GM12878 (cell line): ENCODE results near the gene NOVA2. TPM values are rescaled to one million over a fixed set of nuclear protein-coding genes. Genes with fewer than 3 reads are reported as not detected.

Source experiments
- ATAC-seq: fragments of 200-7000 bp; cut with Tn5 transposase; 3 replicates; pipeline ENCODE4 v1.9.1; 2020; ENCODE audit warnings: mild to moderate bottlenecking, moderate library complexity
- BruUV-seq: library from RNA; stranded (reverse); fragments of 400-500 nt; replicated peaks from 2 replicates; lab custom pipeline; 2021; lab: Mats Ljungman, UMichigan
- CTCF ChIA-PET: fragments of 300-600 bp; sonication (Branson Sonifier 250); formaldehyde crosslinking; extraction: SDS; loops from one replicate; lab custom pipeline; 2021; ENCODE audit warnings: inconsistent platforms; lab: Yijun Ruan, JAX
- POLR2A ChIA-PET: fragments of 350-600 bp; formaldehyde crosslinking; extraction: SDS; loops from one replicate; lab custom pipeline; 2021; ENCODE audit warnings: inconsistent platforms; lab: Charles Lee
- RAD21 ChIA-PET: fragments of 300-600 bp; sonication (Branson Sonifier 250); formaldehyde crosslinking; loops from one replicate; lab custom pipeline; 2023; ENCODE audit warnings: antibody characterized with exemption; ENCODE audit not compliant: unreplicated experiment; lab: Charles Lee
- SMC1A ChIA-PET: fragments of 300-600 bp; sonication (Branson Sonifier 250); formaldehyde crosslinking; loops from one replicate; lab custom pipeline; 2023; ENCODE audit not compliant: unreplicated experiment, uncharacterized antibody; lab: Charles Lee
- DNase-seq: peaks from one replicate; pipeline ENCODE4 v3.0.0-alpha.2; 2011; ENCODE audit warnings: low read depth, low spot score
- FAIRE-seq: peaks from 3 replicates; lab custom pipeline; 2011; peaks lifted over from hg19 to GRCh38; lab: Jason Lieb, UNC
- H2AFZ ChIP-seq: 2 replicates; pipeline ENCODE4 v1.6.0; 2011; ENCODE audit warnings: low read depth, low read length, control low read depth; ENCODE audit not compliant: control insufficient read depth
- H3K27ac ChIP-seq: 2 replicates; pipeline ENCODE4 v1.5.1; 2011; ENCODE audit warnings: control low read depth; ENCODE audit not compliant: control insufficient read depth, insufficient read depth
- H3K27me3 ChIP-seq, 2 experiments: replicated peaks in 1 of 2; 2 replicates each; pipeline versions ENCODE4 v1.6.0 to v1.6.1; 2011; ENCODE audit warnings: low read length in 1 of 2; ENCODE audit not compliant: control insufficient read depth in 2 of 2, insufficient read depth in 2 of 2
- H3K36me3 ChIP-seq, 2 experiments: 2 replicates each; pipeline ENCODE4 v1.5.1; 2011; ENCODE audit warnings: low read length in 1 of 2; ENCODE audit not compliant: control insufficient read depth in 2 of 2, insufficient read depth in 2 of 2
- H3K4me1 ChIP-seq: 2 replicates; pipeline ENCODE4 v1.6.1; 2011; ENCODE audit warnings: mild to moderate bottlenecking, low read length, moderate library complexity, mixed read lengths; ENCODE audit not compliant: control insufficient read depth, insufficient read depth
- H3K4me2 ChIP-seq: 2 replicates; pipeline ENCODE4 v1.6.0; 2011; ENCODE audit warnings: control low read depth; ENCODE audit not compliant: control insufficient read depth, insufficient read depth
- H3K4me3 ChIP-seq: fragments of 200-600 bp; sonication (generic); 2 replicates; pipeline ENCODE4 v1.5.1; 2016
- H3K79me2 ChIP-seq: 2 replicates; pipeline ENCODE4 v1.6.0; 2011; ENCODE audit warnings: low read length; ENCODE audit not compliant: control insufficient read depth, insufficient read depth
- H3K9ac ChIP-seq: 2 replicates; pipeline ENCODE4 v1.8.0; 2011; ENCODE audit warnings: low read length, control low read depth, mixed read lengths; ENCODE audit not compliant: control insufficient read depth, insufficient read depth
- H3K9me3 ChIP-seq: replicated peaks from 3 replicates; pipeline ENCODE4 v1.5.1; 2011; ENCODE audit warnings: mild to moderate bottlenecking, low read length; ENCODE audit not compliant: control insufficient read depth, insufficient read depth
- H4K20me1 ChIP-seq: 2 replicates; pipeline ENCODE4 v1.6.0; 2011; ENCODE audit not compliant: control insufficient read depth, insufficient read depth
- BACH1 ChIP-seq: fragments of 450-650 bp; IDR thresholded peaks from 2 replicates; pipeline ENCODE4 v1.6.1; 2017; ENCODE audit warnings: mild to moderate bottlenecking, borderline replicate concordance
- BMI1 ChIP-seq: fragments of 450-650 bp; IDR thresholded peaks from 2 replicates; pipeline ENCODE4 v1.6.1; 2016; ENCODE audit warnings: mild to moderate bottlenecking, moderate library complexity, borderline replicate concordance
- CBFB ChIP-seq: IDR thresholded peaks from 2 replicates; pipeline ENCODE4 v1.6.1; 2016; ENCODE audit warnings: antibody characterized with exemption, low read depth
- MTA3 ChIP-seq: IDR thresholded peaks from 2 replicates; pipeline ENCODE4 v1.6.1; 2012; ENCODE audit warnings: low read length, inconsistent platforms, borderline replicate concordance
- NFIC ChIP-seq: IDR thresholded peaks from 2 replicates; pipeline ENCODE4 v1.6.1; 2012; ENCODE audit warnings: low read depth, mild to moderate bottlenecking, inconsistent platforms, low read length, moderate library complexity
- NFXL1 ChIP-seq: fragments of 450-650 bp; IDR thresholded peaks from 2 replicates; pipeline ENCODE4 v1.6.1; 2017; ENCODE audit warnings: antibody characterized with exemption, mild to moderate bottlenecking, borderline replicate concordance
- PAX8 ChIP-seq: fragments of 450-650 bp; IDR thresholded peaks from 2 replicates; pipeline ENCODE4 v1.6.1; 2017; ENCODE audit warnings: mild to moderate bottlenecking, moderate library complexity
- SREBF1 ChIP-seq: IDR thresholded peaks from 2 replicates; pipeline ENCODE4 v1.6.1; 2012; ENCODE audit warnings: mild to moderate bottlenecking, low read length
- WGBS: methylation state at CpG from one replicate; pipeline ENCODE4 v1.1.6; 2016; ENCODE audit warnings: low lambda C conversion rate; ENCODE audit not compliant: insufficient replicate concordance, insufficient coverage; ENCODE audit errors: missing lambda C conversion rate; 5-methylcytosine and 5-hydroxymethylcytosine counted together
- in situ Hi-C: fragments of 300-500 bp; cut with MboI; formaldehyde crosslinking; loops from 9 replicates; pipeline ENCODE4 v1.14.3; 2018; ENCODE audit warnings: mixed read lengths
- intact Hi-C: fragments of 100-400 bp; cut with micrococcal nuclease; formaldehyde crosslinking; loops from one replicate; pipeline ENCODE4 v1.14.2; 2022; ENCODE audit not compliant: unreplicated experiment
- polyA plus RNA-seq, 11 experiments: library from polyadenylated mRNA; depleted of rRNA in 4 of 11; unstranded in 6 of 11; stranded (reverse) in 5 of 11; fragments of >200 nt; fragmentation: Nextera tagmentation in 4 of 11; fragmentation: Illumina TruSeq in 1 of 11; extraction: Ambion mirVana in 4 of 11; extraction: Trizol in 1 of 11; gene quantifications; 1 replicate in 1 of 11; 2 replicates in 10 of 11; pipeline versions ENCODE4 v1.2.1 to v1.2.3, GENCODE V29; 2011 to 2016; ENCODE audit warnings: inconsistent platforms in 2 of 11, missing spikeins in 2 of 11, low read depth in 1 of 11
- total RNA-seq, 4 experiments: library from RNA; depleted of rRNA in 3 of 4; stranded (reverse); fragments of >200 nt in 3 of 4; fragmentation: Illumina TruSeq in 1 of 4; extraction: Trizol in 1 of 4; gene quantifications; 2 replicates each; pipeline versions ENCODE4 v1.2.1 to v1.2.3, GENCODE V29; 2013 to 2021
- TF ChIP-seq, protein P1 (sequence below): fragments of 450-650 bp; IDR thresholded peaks from 2 replicates; pipeline ENCODE4 v1.6.1; 2017; ENCODE audit warnings: antibody characterized with exemption, mild to moderate bottlenecking, moderate library complexity
- TF ChIP-seq, protein P2 (sequence below): fragments of 450-650 bp; IDR thresholded peaks from 2 replicates; pipeline ENCODE4 v1.6.1; 2014; ENCODE audit warnings: mild to moderate bottlenecking
- TF ChIP-seq, protein P3 (sequence below): fragments of 450-650 bp; IDR thresholded peaks from 2 replicates; pipeline ENCODE4 v1.6.1; 2018; ENCODE audit warnings: mild to moderate bottlenecking, low read depth, moderate library complexity; ENCODE audit not compliant: partially characterized antibody

Gene NOVA2
- total and polyA plus RNA-seq, 10 of the 15 experiments (the other 5 are each of a cell fraction or from before 2014, with no cell fraction given): under 0.01 to 0.44 (median 0.03) TPM; not detected in 4

DNA sequence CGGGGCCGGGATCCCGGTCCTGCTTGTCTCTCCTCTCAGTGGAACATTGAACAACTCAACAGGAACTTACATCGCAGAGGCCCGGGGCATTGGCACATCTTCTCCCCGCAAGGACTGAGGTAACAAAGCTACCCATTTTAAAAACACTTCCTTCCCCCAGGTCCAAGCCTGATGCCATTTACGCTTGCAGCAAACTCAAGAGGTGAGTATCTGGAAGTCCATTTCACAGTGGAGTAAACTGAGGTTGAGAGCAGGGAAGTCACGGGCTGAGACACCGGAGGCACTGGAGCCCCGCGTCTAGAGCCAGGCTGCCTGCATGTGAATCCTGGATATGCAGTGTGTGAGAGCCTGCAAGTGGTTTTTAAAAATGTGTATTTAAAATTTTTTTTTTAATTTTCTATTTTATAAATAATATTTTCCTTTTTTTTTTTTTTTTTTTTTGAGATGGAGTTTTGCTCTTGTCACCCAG, 49.7 kb upstream of the NOVA2 start:
- ChIA-PET SMC1A (interaction anchor here (1.4 kb wide), 1 partner anchor 242 kb away, joined by 3 read pairs; no protein-coding TSS in a partner anchor), RAD21 (no interaction called here), POLR2A (no interaction called here), CTCF (no interaction called here)
- no peak overlapping the region for H3K4me3 ChIP-seq
- H3K27ac ChIP-seq: no peak overlapping the region
- no peak overlapping the region for H2AFZ ChIP-seq
- no peak for DNase-seq
- H3K36me3 ChIP-seq: no peaks in the 10 kb centered on the region
- BruUV-seq: no TSS peak
- intact Hi-C loops (no loop called here), in situ Hi-C loops (no loop called here)
- H3K79me2 ChIP-seq: no peaks in the 10 kb centered on the region
- H3K4me2 ChIP-seq: no peak overlapping the region
- no peaks in the 10 kb centered on the region for H4K20me1 ChIP-seq
- no peaks in the 10 kb centered on the region for H3K4me1 ChIP-seq
- no peak overlapping the region for H3K9ac ChIP-seq
- no peak for FAIRE-seq
- WGBS: 78% methylated on average over 11 of the region's 11 CpGs
- no peaks in the 10 kb centered on the region for H3K9me3 ChIP-seq
- no peak for ATAC-seq
- TF ChIP-seq, protein P1, sequence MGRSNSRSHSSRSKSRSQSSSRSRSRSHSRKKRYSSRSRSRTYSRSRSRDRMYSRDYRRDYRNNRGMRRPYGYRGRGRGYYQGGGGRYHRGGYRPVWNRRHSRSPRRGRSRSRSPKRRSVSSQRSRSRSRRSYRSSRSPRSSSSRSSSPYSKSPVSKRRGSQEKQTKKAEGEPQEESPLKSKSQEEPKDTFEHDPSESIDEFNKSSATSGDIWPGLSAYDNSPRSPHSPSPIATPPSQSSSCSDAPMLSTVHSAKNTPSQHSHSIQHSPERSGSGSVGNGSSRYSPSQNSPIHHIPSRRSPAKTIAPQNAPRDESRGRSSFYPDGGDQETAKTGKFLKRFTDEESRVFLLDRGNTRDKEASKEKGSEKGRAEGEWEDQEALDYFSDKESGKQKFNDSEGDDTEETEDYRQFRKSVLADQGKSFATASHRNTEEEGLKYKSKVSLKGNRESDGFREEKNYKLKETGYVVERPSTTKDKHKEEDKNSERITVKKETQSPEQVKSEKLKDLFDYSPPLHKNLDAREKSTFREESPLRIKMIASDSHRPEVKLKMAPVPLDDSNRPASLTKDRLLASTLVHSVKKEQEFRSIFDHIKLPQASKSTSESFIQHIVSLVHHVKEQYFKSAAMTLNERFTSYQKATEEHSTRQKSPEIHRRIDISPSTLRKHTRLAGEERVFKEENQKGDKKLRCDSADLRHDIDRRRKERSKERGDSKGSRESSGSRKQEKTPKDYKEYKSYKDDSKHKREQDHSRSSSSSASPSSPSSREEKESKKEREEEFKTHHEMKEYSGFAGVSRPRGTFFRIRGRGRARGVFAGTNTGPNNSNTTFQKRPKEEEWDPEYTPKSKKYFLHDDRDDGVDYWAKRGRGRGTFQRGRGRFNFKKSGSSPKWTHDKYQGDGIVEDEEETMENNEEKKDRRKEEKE: no peak
- no peak for TF ChIP-seq CBFB
- TF ChIP-seq, protein P2, sequence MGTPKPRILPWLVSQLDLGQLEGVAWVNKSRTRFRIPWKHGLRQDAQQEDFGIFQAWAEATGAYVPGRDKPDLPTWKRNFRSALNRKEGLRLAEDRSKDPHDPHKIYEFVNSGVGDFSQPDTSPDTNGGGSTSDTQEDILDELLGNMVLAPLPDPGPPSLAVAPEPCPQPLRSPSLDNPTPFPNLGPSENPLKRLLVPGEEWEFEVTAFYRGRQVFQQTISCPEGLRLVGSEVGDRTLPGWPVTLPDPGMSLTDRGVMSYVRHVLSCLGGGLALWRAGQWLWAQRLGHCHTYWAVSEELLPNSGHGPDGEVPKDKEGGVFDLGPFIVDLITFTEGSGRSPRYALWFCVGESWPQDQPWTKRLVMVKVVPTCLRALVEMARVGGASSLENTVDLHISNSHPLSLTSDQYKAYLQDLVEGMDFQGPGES: no peak
- no peak for TF ChIP-seq BMI1
- TF ChIP-seq NFIC: no peak
- no peak for TF ChIP-seq MTA3
- no peak for TF ChIP-seq NFXL1
- no peak for TF ChIP-seq SREBF1
- TF ChIP-seq, protein P3, sequence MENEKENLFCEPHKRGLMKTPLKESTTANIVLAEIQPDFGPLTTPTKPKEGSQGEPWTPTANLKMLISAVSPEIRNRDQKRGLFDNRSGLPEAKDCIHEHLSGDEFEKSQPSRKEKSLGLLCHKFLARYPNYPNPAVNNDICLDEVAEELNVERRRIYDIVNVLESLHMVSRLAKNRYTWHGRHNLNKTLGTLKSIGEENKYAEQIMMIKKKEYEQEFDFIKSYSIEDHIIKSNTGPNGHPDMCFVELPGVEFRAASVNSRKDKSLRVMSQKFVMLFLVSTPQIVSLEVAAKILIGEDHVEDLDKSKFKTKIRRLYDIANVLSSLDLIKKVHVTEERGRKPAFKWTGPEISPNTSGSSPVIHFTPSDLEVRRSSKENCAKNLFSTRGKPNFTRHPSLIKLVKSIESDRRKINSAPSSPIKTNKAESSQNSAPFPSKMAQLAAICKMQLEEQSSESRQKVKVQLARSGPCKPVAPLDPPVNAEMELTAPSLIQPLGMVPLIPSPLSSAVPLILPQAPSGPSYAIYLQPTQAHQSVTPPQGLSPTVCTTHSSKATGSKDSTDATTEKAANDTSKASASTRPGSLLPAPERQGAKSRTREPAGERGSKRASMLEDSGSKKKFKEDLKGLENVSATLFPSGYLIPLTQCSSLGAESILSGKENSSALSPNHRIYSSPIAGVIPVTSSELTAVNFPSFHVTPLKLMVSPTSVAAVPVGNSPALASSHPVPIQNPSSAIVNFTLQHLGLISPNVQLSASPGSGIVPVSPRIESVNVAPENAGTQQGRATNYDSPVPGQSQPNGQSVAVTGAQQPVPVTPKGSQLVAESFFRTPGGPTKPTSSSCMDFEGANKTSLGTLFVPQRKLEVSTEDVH: no peak
- no peak for TF ChIP-seq BACH1
- no peak for TF ChIP-seq PAX8
- no peaks in the 10 kb centered on the region for H3K27me3 ChIP-seq
